HEK293 (cell line): ENCODE results near the gene GTF2H3.

Experiments used
- IKZF3 ChIP-seq: fragments of 450-650 bp; IDR thresholded peaks from 2 replicates; pipeline ENCODE4 v1.5.0; 2018; ENCODE audit warnings: missing biosample characterization, mild to moderate bottlenecking, missing genetic modification characterization, moderate library complexity
- KLF8 ChIP-seq: fragments of 450-650 bp; formaldehyde crosslinking; IDR thresholded peaks from 2 replicates; pipeline ENCODE4 v1.5.1; 2016; ENCODE audit warnings: missing biosample characterization, missing genetic modification characterization
- OSR2 ChIP-seq: fragments of 450-650 bp; formaldehyde crosslinking; IDR thresholded peaks from 2 replicates; pipeline ENCODE4 v1.5.1; 2016; ENCODE audit warnings: missing biosample characterization, missing genetic modification characterization
- PRDM10 ChIP-seq: fragments of 450-650 bp; formaldehyde crosslinking; IDR thresholded peaks from 2 replicates; pipeline ENCODE4 v1.5.1; 2016; ENCODE audit warnings: missing biosample characterization, missing genetic modification characterization
- ZBTB10 ChIP-seq: fragments of 450-650 bp; formaldehyde crosslinking; IDR thresholded peaks from 2 replicates; pipeline ENCODE4 v1.5.1; 2016; ENCODE audit warnings: missing biosample characterization, missing genetic modification characterization
- ZFP69B ChIP-seq: fragments of 450-650 bp; formaldehyde crosslinking; IDR thresholded peaks from 2 replicates; pipeline ENCODE4 v1.5.1; 2016; ENCODE audit warnings: missing biosample characterization, missing genetic modification characterization
- ZIC2 ChIP-seq: fragments of 450-650 bp; formaldehyde crosslinking; IDR thresholded peaks from 2 replicates; pipeline ENCODE4 v1.5.1; 2016; ENCODE audit warnings: missing biosample characterization, missing genetic modification characterization
- ZNF112 ChIP-seq: fragments of 450-650 bp; formaldehyde crosslinking; IDR thresholded peaks from 2 replicates; pipeline ENCODE4 v1.5.0; 2017; ENCODE audit warnings: missing biosample characterization, missing genetic modification characterization
- ZNF121 ChIP-seq: fragments of 450-650 bp; formaldehyde crosslinking; IDR thresholded peaks from 2 replicates; pipeline ENCODE4 v1.5.1; 2016; ENCODE audit warnings: missing biosample characterization, missing genetic modification characterization
- ZNF184 ChIP-seq: fragments of 450-650 bp; IDR thresholded peaks from 2 replicates; pipeline ENCODE4 v1.5.1; 2018; ENCODE audit warnings: missing biosample characterization, mild to moderate bottlenecking, missing genetic modification characterization
- ZNF248 ChIP-seq: fragments of 450-650 bp; formaldehyde crosslinking; IDR thresholded peaks from 2 replicates; pipeline ENCODE4 v1.5.1; 2017; ENCODE audit warnings: missing biosample characterization, missing genetic modification characterization
- ZNF350 ChIP-seq: fragments of 450-650 bp; formaldehyde crosslinking; IDR thresholded peaks from 2 replicates; pipeline ENCODE4 v1.5.0; 2017; ENCODE audit warnings: missing biosample characterization, mild to moderate bottlenecking, missing genetic modification characterization
- ZNF362 ChIP-seq: fragments of 450-650 bp; formaldehyde crosslinking; IDR thresholded peaks from 2 replicates; pipeline ENCODE4 v1.5.1; 2016; ENCODE audit warnings: missing biosample characterization, missing genetic modification characterization
- ZNF366 ChIP-seq: fragments of 450-650 bp; formaldehyde crosslinking; conservative IDR thresholded peaks from 2 replicates; pipeline ENCODE4 v1.5.1; 2016; ENCODE audit warnings: missing biosample characterization, missing genetic modification characterization
- ZNF518A ChIP-seq: fragments of 450-650 bp; formaldehyde crosslinking; conservative IDR thresholded peaks from 2 replicates; pipeline ENCODE4 v1.5.1; 2016; ENCODE audit warnings: low read depth, missing biosample characterization, missing genetic modification characterization
- ZNF571 ChIP-seq: fragments of 450-650 bp; formaldehyde crosslinking; IDR thresholded peaks from 2 replicates; pipeline ENCODE4 v1.5.0; 2017; ENCODE audit warnings: missing biosample characterization, missing genetic modification characterization
- ZNF610 ChIP-seq: fragments of 450-650 bp; formaldehyde crosslinking; IDR thresholded peaks from 2 replicates; pipeline ENCODE4 v1.5.1; 2016; ENCODE audit warnings: missing biosample characterization, missing genetic modification characterization, borderline replicate concordance
- ZNF664 ChIP-seq: fragments of 450-650 bp; formaldehyde crosslinking; IDR thresholded peaks from 2 replicates; pipeline ENCODE4 v1.5.1; 2016; ENCODE audit warnings: missing biosample characterization, missing genetic modification characterization
- ZNF670 ChIP-seq: fragments of 450-650 bp; formaldehyde crosslinking; IDR thresholded peaks from 2 replicates; pipeline ENCODE4 v1.5.1; 2016; ENCODE audit warnings: missing biosample characterization, missing genetic modification characterization, low read depth
- ZNF704 ChIP-seq: fragments of 450-650 bp; formaldehyde crosslinking; IDR thresholded peaks from 2 replicates; pipeline ENCODE4 v1.5.1; 2016; ENCODE audit warnings: missing biosample characterization, missing genetic modification characterization
- ZNF777 ChIP-seq: fragments of 450-650 bp; formaldehyde crosslinking; IDR thresholded peaks from 2 replicates; pipeline ENCODE4 v1.5.1; 2017; ENCODE audit warnings: missing biosample characterization, missing genetic modification characterization, borderline replicate concordance
- ZNF843 ChIP-seq: fragments of 450-650 bp; formaldehyde crosslinking; IDR thresholded peaks from 2 replicates; pipeline ENCODE4 v1.5.1; 2016; ENCODE audit warnings: missing biosample characterization, missing genetic modification characterization
- ZSCAN16 ChIP-seq: fragments of 450-650 bp; formaldehyde crosslinking; IDR thresholded peaks from 2 replicates; pipeline ENCODE4 v1.5.1; 2016; ENCODE audit warnings: missing biosample characterization, missing genetic modification characterization
- ZSCAN30 ChIP-seq: fragments of 450-650 bp; IDR thresholded peaks from 2 replicates; pipeline ENCODE4 v1.5.1; 2018; ENCODE audit warnings: missing biosample characterization, mild to moderate bottlenecking, missing genetic modification characterization, moderate library complexity
- ZSCAN5A ChIP-seq: fragments of 450-650 bp; formaldehyde crosslinking; IDR thresholded peaks from 2 replicates; pipeline ENCODE4 v1.5.1; 2016; ENCODE audit warnings: missing biosample characterization, missing genetic modification characterization

The GTF2H3 gene

GRCh38 chr12:123633379-123634141 lies at the start of gene GTF2H3, which contains the start of gene EIF2B1 (continued):
- TF ChIP-seq ZNF362 (tag by site-specific recombination), result no peak
- TF ChIP-seq OSR2 (tag by site-specific recombination), result no peak
- 0 out of 2 replicates have a peak, but pooled peaks have one; percentile 19 for TF ChIP-seq ZSCAN30 (tag by site-specific recombination)
- TF ChIP-seq ZNF670 (tag by site-specific recombination), result no peak
- TF ChIP-seq ZSCAN16 (tag by site-specific recombination), result no peak
- no peak for TF ChIP-seq ZNF571 (tag by site-specific recombination)
- peak; percentile 92 for TF ChIP-seq ZNF518A (tag by site-specific recombination)
- TF ChIP-seq ZBTB10 (tag by site-specific recombination), result peak; percentile 100
- no peak for TF ChIP-seq ZNF704 (tag by site-specific recombination)
- TF ChIP-seq ZNF610 (tag by site-specific recombination), result peak; percentile 47; the same call in 1 of the 2 replicates
- TF ChIP-seq ZNF248, result no peak
- no peak for TF ChIP-seq ZNF366
- TF ChIP-seq IKZF3 (tag by site-specific recombination), result no peak
- TF ChIP-seq ZIC2, result peak; percentile 68
- no peak for TF ChIP-seq PRDM10
- no peak for TF ChIP-seq ZNF350 (tag by site-specific recombination)
- TF ChIP-seq ZNF843 (tag by site-specific recombination), result peak; percentile 67
- no peak for TF ChIP-seq ZNF112
- TF ChIP-seq ZNF184 (tag by site-specific recombination), result no peak
- no peak for TF ChIP-seq ZNF777
- TF ChIP-seq ZNF121, result no peak
- TF ChIP-seq ZNF664 (tag by site-specific recombination), result no peak
- TF ChIP-seq KLF8 (tag by site-specific recombination), result peak; percentile 55; the same call in 1 of the 2 replicates
- TF ChIP-seq ZSCAN5A (tag by site-specific recombination), result 0 out of 2 replicates have a peak, but pooled peaks have one; percentile 11
- TF ChIP-seq ZFP69B (tag by site-specific recombination), result no peak
